ENCODE results near the gene CDIP1.
"Not testable (repeated sequence)": the region's sequence is repeated elsewhere in the genome, so short reads cannot be mapped to it uniquely, and the experiment has no call there.

The CDIP1 gene

DNA sequence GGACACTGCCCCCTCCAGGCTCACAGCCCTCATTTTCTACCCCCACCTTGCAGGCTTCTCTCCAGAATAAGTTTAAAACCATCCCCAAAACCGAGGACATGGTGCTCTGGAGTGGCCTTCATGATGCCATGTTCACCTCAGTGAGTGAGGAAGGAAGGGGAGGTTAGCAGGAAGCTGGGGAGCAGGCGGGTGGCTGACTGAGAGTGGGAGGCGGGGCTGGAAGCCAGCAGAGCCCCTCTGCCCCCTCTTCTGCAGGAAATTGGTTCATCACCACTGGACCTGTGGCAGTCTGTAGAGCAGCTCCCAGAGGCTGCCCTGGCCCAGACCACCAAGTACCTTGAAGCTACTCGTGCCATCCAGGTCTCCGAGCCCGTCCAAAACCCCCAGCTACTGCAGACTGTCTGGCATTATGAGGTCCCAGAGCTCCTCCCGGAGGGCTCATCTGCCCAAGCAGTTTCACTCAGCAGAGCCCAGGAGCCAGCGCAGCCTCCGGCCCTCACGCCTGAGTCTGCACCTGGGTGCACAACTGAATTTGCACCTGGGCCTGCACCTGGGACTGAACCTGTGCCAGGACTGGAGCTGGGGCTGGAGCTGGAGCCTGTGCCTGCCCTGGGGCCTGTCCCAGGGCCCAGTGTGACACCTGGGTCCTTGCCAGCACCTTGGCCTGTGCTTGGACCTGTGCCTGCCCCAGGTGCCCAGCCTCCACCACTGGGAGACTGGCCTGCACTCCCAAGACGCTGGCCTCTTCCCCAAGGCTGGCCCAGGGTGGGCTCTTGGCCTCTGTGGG is 36.5 kb upstream of the CDIP1 start:
- no peak for TF ChIP-seq EZH2phosphoT487 (IDR thresholded peaks at IDR 0.05; ENCODE audit: borderline replicate concordance)
- TF ChIP-seq, protein P1, sequence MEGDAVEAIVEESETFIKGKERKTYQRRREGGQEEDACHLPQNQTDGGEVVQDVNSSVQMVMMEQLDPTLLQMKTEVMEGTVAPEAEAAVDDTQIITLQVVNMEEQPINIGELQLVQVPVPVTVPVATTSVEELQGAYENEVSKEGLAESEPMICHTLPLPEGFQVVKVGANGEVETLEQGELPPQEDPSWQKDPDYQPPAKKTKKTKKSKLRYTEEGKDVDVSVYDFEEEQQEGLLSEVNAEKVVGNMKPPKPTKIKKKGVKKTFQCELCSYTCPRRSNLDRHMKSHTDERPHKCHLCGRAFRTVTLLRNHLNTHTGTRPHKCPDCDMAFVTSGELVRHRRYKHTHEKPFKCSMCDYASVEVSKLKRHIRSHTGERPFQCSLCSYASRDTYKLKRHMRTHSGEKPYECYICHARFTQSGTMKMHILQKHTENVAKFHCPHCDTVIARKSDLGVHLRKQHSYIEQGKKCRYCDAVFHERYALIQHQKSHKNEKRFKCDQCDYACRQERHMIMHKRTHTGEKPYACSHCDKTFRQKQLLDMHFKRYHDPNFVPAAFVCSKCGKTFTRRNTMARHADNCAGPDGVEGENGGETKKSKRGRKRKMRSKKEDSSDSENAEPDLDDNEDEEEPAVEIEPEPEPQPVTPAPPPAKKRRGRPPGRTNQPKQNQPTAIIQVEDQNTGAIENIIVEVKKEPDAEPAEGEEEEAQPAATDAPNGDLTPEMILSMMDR (conservative IDR thresholded peaks at IDR 0.05; ENCODE audit: low read length): no peak
- no peaks in the 10 kb centered on the region for H3K9me3 ChIP-seq (ENCODE audit: insufficient read depth, low read depth, low read length)
- no peak overlapping the region for H3K9ac ChIP-seq (ENCODE audit: low read depth, low read length, poor library complexity, severe bottlenecking)
- H4K20me1 ChIP-seq (ENCODE audit: insufficient read depth, low read length, poor library complexity, severe bottlenecking): no peaks in the 10 kb centered on the region
- peaks cover 11% of the 10 kb centered on the region for H3K4me1 ChIP-seq (ENCODE audit: insufficient read depth, low read length, poor library complexity, severe bottlenecking)
- H3K4me3 ChIP-seq (ENCODE audit: low read length, poor library complexity, severe bottlenecking): peak overlapping the region; percentile 42
- H3K36me3 ChIP-seq (ENCODE audit: insufficient read depth, low read length): no peaks in the 10 kb centered on the region
- H3K4me2 ChIP-seq (ENCODE audit: low read depth, low read length, poor library complexity, severe bottlenecking): peak overlapping the region; percentile 43
- H3K27me3 ChIP-seq (ENCODE audit: insufficient read depth, low read length, poor library complexity, severe bottlenecking): no peaks in the 10 kb centered on the region
- H2AFZ ChIP-seq (ENCODE audit: low read length): peak overlapping the region; percentile 29
- H3K9me2 ChIP-seq (replicated peaks; ENCODE audit: low read depth, low read length): no peaks in the 10 kb centered on the region
- H3F3A ChIP-seq (ENCODE audit: low read depth): no peaks in the 10 kb centered on the region
- no peaks in the 10 kb centered on the region for H3K79me2 ChIP-seq (ENCODE audit: insufficient read depth, low read length)

DNA sequence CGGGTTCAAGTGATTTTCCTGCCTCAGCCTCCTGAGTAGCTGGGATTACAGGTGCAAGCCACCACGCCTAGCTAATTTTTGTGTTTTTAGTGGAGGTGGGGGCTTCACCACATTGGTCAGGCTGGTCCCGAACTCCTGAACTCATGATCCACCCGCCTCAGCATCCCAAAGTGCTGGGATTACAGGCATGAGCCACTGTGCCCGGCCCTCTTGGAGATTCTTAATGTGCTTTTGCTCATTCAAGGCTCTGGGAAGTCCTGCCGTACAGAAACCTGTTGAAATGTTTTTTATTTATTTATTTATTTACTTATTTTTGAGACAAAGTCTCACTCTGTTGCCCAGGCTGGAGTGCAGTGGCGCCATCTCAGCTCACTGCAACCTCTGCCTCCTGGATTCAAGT is 35.4 kb upstream of the CDIP1 start:
- not testable (repeated sequence) for H3K27me3 ChIP-seq (ENCODE audit: insufficient read depth, low read length, poor library complexity, severe bottlenecking); H3K79me2 ChIP-seq (ENCODE audit: insufficient read depth, low read length); H3K36me3 ChIP-seq (ENCODE audit: insufficient read depth, low read length); H3K4me3 ChIP-seq (ENCODE audit: low read length, poor library complexity, severe bottlenecking); H3K9ac ChIP-seq (ENCODE audit: low read depth, low read length, poor library complexity, severe bottlenecking); H3F3A ChIP-seq (ENCODE audit: low read depth); H4K20me1 ChIP-seq (ENCODE audit: insufficient read depth, low read length, poor library complexity, severe bottlenecking); H2AFZ ChIP-seq (ENCODE audit: low read length); H3K4me2 ChIP-seq (ENCODE audit: low read depth, low read length, poor library complexity, severe bottlenecking); H3K9me3 ChIP-seq (ENCODE audit: insufficient read depth, low read depth, low read length); H3K9me2 ChIP-seq (replicated peaks; ENCODE audit: low read depth, low read length)
- H3K4me1 ChIP-seq (ENCODE audit: insufficient read depth, low read length, poor library complexity, severe bottlenecking): peaks cover 11% of the 10 kb centered on the region

- no peaks in the 10 kb centered on the region for H3F3A ChIP-seq (ENCODE audit: low read depth)
- no peak overlapping the region for H3K4me2 ChIP-seq (ENCODE audit: low read depth, low read length, poor library complexity, severe bottlenecking)
- H3K4me1 ChIP-seq (ENCODE audit: insufficient read depth, low read length, poor library complexity, severe bottlenecking): peaks cover 11% of the 10 kb centered on the region
- H3K27me3 ChIP-seq (ENCODE audit: insufficient read depth, low read length, poor library complexity, severe bottlenecking): no peaks in the 10 kb centered on the region
- no peak overlapping the region for H3K4me3 ChIP-seq (ENCODE audit: low read length, poor library complexity, severe bottlenecking)
- H2AFZ ChIP-seq (ENCODE audit: low read length): no peak overlapping the region
- H3K9me3 ChIP-seq (ENCODE audit: insufficient read depth, low read depth, low read length): no peaks in the 10 kb centered on the region
- H3K79me2 ChIP-seq (ENCODE audit: insufficient read depth, low read length): no peaks in the 10 kb centered on the region
- TF ChIP-seq, protein P1 (conservative IDR thresholded peaks at IDR 0.05; ENCODE audit: low read length): no peak
- no peak for TF ChIP-seq EZH2phosphoT487 (IDR thresholded peaks at IDR 0.05; ENCODE audit: borderline replicate concordance)
- H3K9ac ChIP-seq (ENCODE audit: low read depth, low read length, poor library complexity, severe bottlenecking): no peak overlapping the region
- H3K36me3 ChIP-seq (ENCODE audit: insufficient read depth, low read length): no peaks in the 10 kb centered on the region
- H4K20me1 ChIP-seq (ENCODE audit: insufficient read depth, low read length, poor library complexity, severe bottlenecking): no peaks in the 10 kb centered on the region
- H3K9me2 ChIP-seq (replicated peaks; ENCODE audit: low read depth, low read length): no peaks in the 10 kb centered on the region
Measured at GRCh38 chr16:4572715-4573114, 34.1 kb upstream of the CDIP1 start.
